ENCODE measurements around the gene FAM47E.

Gene FAM47E

GRCh38 chr4:76251441-76252270, at the start of gene FAM47E:
Gene FAM47E, plus strand, starts transcription at chr4:76251721. Its CDS starts 26 bp downstream, at chr4:76251747.
- Mint-ChIP-seq H3K27me3 (ENCODE audit: low read depth) (peaks cover 72% of the 10 kb centered on the region), H3K27ac (peak within 1 kb of the TSS in 1 of 3 experiments; percentile 22), H3K9me3 (no peaks in the 10 kb centered on the region), H3K36me3 (ENCODE audit: low read depth) (no peaks in the 10 kb centered on the region), H3K4me1 (peaks cover 8% of the 10 kb centered on the region), H3K4me3 (peak within 1 kb of the TSS; percentile 84 to 89 (median 87))
- TF ChIP-seq CTCF (IDR thresholded peaks at IDR 0.05; ENCODE audit: unreplicated experiment in 3 of 3) = peak; percentile 45 to 52 (median 48)

GRCh38 chr4:76203541-76203940, 48.0 kb upstream of the FAM47E start:
- Mint-ChIP-seq H3K27ac (peak overlapping the region in 1 of 3 experiments; percentile 65), H3K4me1 (peaks cover 77% of the 10 kb centered on the region), H3K36me3 (ENCODE audit: low read depth) (peaks cover 8% of the 10 kb centered on the region), H3K4me3 (no peak overlapping the region), H3K27me3 (ENCODE audit: low read depth) (peaks cover 4% of the 10 kb centered on the region), H3K9me3 (no peaks in the 10 kb centered on the region)
- TF ChIP-seq CTCF (IDR thresholded peaks at IDR 0.05; ENCODE audit: unreplicated experiment in 3 of 3) = no peak

- Mint-ChIP-seq H3K4me1 (peaks cover 74% of the 10 kb centered on the region), H3K9me3 (no peaks in the 10 kb centered on the region), H3K36me3 (ENCODE audit: low read depth) (peaks cover 11% of the 10 kb centered on the region), H3K4me3 (no peak overlapping the region), H3K27ac (peak overlapping the region; percentile 9 to 65 (median 15)), H3K27me3 (ENCODE audit: low read depth) (peaks cover 4% of the 10 kb centered on the region)
- TF ChIP-seq CTCF (IDR thresholded peaks at IDR 0.05; ENCODE audit: unreplicated experiment in 3 of 3) = no peak
Observed at GRCh38 chr4:76204936-76205335, 46.6 kb upstream of the FAM47E start.

GRCh38 chr4:76205476-76205875, 46.0 kb upstream of the FAM47E start:
- no peaks in the 10 kb centered on the region for H3K9me3 Mint-ChIP-seq
- TF ChIP-seq CTCF (IDR thresholded peaks at IDR 0.05; ENCODE audit: unreplicated experiment in 3 of 3) = no peak
- peaks cover 74% of the 10 kb centered on the region for H3K4me1 Mint-ChIP-seq
- H3K27ac Mint-ChIP-seq = peak overlapping the region; percentile 16 to 95 (median 85)
- H3K4me3 Mint-ChIP-seq = peak overlapping the region in 1 of 3 experiments; percentile 53
- H3K27me3 Mint-ChIP-seq (ENCODE audit: low read depth) = peaks cover 4% of the 10 kb centered on the region
- H3K36me3 Mint-ChIP-seq (ENCODE audit: low read depth) = peaks cover 11% of the 10 kb centered on the region

- Mint-ChIP-seq H3K36me3 (ENCODE audit: low read depth) (peaks cover 11% of the 10 kb centered on the region), H3K4me3 (peak overlapping the region in 1 of 3 experiments; percentile 30), H3K9me3 (no peaks in the 10 kb centered on the region), H3K27me3 (ENCODE audit: low read depth) (peaks cover 4% of the 10 kb centered on the region), H3K4me1 (peaks cover 74% of the 10 kb centered on the region), H3K27ac (peak overlapping the region; percentile 44 to 95 (median 85))
- TF ChIP-seq CTCF (IDR thresholded peaks at IDR 0.05; ENCODE audit: unreplicated experiment in 3 of 3) = no peak
Observed at GRCh38 chr4:76206222-76206942, 45.1 kb upstream of the FAM47E start.
